GM21390 (cell line): ENCODE data around the gene FAM174B.

Experiments used
- ATAC-seq: cut with Tn5 transposase; IDR thresholded peaks from one replicate; pipeline ENCODE4 v1.9.1; 2021; ENCODE audit not compliant: unreplicated experiment

FAM174B gene

GRCh38 chr15:92665100-92665555 lies 9.6 kb upstream of the FAM174B start:
- no peak for ATAC-seq

GRCh38 chr15:92664178-92664900 lies 8.8 kb upstream of the FAM174B start:
- ATAC-seq: no peak

GRCh38 chr15:92663250-92663951 lies 7.8 kb upstream of the FAM174B start:
- peak; percentile 42 for ATAC-seq

GRCh38 chr15:92662762-92663161 lies 7.2 kb upstream of the FAM174B start:
- peak; percentile 21 for ATAC-seq

DNA sequence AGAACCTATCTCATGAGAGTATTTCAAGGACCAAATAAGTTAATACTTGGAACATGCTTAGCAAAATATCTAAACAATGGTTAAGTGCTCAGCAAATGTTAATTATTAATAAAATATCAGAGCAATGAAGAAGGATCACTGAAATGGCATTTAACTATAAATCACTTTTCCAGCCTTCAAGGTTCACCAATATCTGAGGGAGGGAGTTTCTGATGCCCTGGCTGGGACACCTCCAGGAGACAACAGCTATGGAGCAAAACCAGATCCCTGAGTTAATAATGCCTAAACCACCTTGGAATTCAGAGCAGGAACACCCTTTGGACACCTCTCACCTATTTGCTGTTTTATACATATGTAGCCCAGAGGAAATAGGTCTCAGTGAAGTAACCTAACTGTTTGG lies 6.4 kb upstream of the FAM174B start:
- no peak for ATAC-seq

GRCh38 chr15:92661069-92661468 lies 5.5 kb upstream of the FAM174B start:
- ATAC-seq: no peak

DNA sequence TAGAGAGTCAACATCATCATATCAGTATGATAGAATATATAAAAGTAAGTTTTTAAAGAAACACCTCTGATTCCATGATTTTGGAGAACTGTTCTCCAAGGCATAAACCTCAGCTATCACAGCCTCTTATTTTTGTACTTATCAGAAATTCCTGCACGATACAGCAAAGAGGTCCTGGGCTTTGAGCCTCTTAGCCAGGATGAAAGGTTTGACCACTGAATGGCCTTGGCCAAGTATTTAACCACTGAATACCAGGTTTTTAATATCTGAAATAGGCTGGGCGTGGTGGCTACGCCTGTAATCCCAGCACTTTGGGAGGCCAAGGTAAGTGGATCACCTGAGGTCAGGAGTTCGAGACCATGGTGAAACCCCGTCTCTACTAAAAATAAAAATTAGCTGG lies 1.9 kb upstream of the FAM174B start:
- ATAC-seq: no peak

GRCh38 chr15:92656089-92656488 lies 514 bp upstream of the FAM174B start:
- ATAC-seq: no peak

GRCh38 chr15:92654662-92655061 lies 913 bp downstream of the FAM174B start:
- ATAC-seq: no peak

- ATAC-seq: no peak
These were observed 1.6 kb downstream of the FAM174B start for GRCh38 chr15:92653836-92654539.

DNA sequence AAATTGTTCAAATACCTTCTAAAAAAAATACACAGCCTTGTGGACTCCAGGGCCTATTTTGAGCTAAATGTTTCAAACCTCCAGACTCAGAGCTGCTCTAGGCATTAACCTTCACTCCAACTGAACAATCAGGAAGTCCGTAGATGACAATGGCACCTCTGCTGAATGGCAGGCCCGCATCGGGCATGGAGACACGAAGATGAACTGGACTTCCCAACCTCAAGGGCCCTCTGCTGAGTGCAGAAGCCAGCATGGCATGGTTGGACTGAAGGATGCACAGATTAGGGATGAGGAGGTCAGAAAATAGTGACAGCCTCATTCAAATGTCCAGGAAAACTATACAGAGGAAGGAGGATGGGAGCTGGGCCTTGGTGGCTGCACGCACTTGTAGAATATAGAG lies 2.2 kb downstream of the FAM174B start:
- ATAC-seq: no peak

DNA sequence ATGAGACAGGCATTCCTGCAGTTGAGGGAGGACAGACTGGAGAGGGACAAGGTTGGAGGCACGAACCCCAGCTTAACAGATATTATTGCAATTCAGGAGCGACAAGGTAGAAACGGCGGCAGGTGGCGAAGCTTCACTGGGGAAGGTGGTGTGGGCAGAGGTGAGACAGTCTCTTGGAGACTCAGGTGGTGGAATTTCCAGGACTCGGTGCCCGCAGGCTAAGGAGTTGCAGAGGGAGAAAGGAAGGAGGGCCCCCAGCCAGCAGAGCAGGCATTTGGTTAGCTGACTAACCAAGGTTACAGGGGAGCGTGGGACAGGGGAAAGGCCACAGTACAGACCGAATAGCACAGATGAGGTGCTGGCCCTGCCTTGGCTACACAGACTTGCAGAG lies 3.0 kb downstream of the FAM174B start:
- no peak for ATAC-seq

- no peak for ATAC-seq
These were observed 3.5 kb downstream of the FAM174B start for GRCh38 chr15:92651877-92652575.

GRCh38 chr15:92650966-92651365 lies 4.6 kb downstream of the FAM174B start:
- ATAC-seq: no peak

GRCh38 chr15:92650256-92650655 lies 5.3 kb downstream of the FAM174B start:
- no peak for ATAC-seq

GRCh38 chr15:92648190-92648875 lies 7.2 kb downstream of the FAM174B start:
- no peak for ATAC-seq

GRCh38 chr15:92647467-92648163 lies 8.0 kb downstream of the FAM174B start:
- no peak for ATAC-seq

- ATAC-seq: no peak
These were observed 9.4 kb downstream of the FAM174B start for GRCh38 chr15:92646216-92646615.

- ATAC-seq: no peak
These were observed 9.8 kb downstream of the FAM174B start for GRCh38 chr15:92645731-92646130.

DNA sequence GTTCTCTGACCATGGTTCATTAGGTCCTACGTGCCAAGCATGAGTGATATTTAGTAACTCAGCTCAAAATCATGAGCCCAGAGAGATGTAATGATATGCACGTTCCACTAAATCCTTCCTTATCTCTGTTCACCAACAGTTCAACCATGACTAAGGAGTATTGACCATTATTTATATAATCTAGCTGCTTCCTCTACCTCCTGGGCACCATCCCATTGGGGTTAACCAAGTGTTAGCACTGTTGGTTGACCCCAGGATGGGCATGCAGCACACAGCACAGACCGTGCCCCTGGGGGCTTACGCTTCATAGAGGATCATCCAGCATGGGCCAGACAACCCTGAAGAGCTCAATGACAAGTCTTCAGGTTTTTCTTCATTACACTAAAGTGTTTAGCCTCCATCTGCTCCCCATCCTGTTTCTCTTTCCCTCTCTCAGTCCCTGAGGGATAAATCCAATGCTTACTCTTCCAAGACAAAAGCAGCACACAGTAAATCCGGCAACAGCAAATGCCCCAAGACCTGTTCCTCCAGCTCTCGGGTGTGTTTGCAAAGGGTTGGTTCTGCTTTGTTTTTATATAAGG lies 10.4 kb downstream of the FAM174B start:
- ATAC-seq: no peak
